ENCODE measurements around the gene ARID3A.

Gene ARID3A

GRCh38 chr19:948842-949496, 23.1 kb downstream of the ARID3A start:
- Histone ChIP-seq H3K9me3 (ENCODE audit: control insufficient read depth, insufficient read depth, low read length) (no peaks in the 10 kb centered on the region), H3K36me3 (ENCODE audit: control insufficient read depth, insufficient read depth, low read length) (0 out of 2 replicates have a peak, but pooled peaks cover 3% of the 10 kb centered on the region), H3K4me1 (ENCODE audit: control insufficient read depth, insufficient read depth, low read length) (peaks cover 2% of the 10 kb centered on the region; the same call in 1 of the 2 replicates), H3K27ac (ENCODE audit: low read length) (no peak overlapping the region), H3K4me3 (ENCODE audit: low read length) (no peak overlapping the region), H3K27me3 (ENCODE audit: control insufficient read depth, insufficient read depth, low read length) (no peaks in the 10 kb centered on the region)
- DNase-seq (ENCODE audit: low read depth, low spot score), result no peak
- no CpG with 5 or more reads among the region's 25 CpGs for WGBS (ENCODE audit: insufficient coverage, insufficient read length)

- WGBS (ENCODE audit: insufficient coverage, insufficient read length), result no CpG with 5 or more reads among the region's 17 CpGs
- no peak overlapping the region for H3K4me3 ChIP-seq (ENCODE audit: low read length)
- H3K27ac ChIP-seq (ENCODE audit: low read length), result no peak overlapping the region
- H3K27me3 ChIP-seq (ENCODE audit: control insufficient read depth, insufficient read depth, low read length), result no peaks in the 10 kb centered on the region
- H3K4me1 ChIP-seq (ENCODE audit: control insufficient read depth, insufficient read depth, low read length), result peaks cover 3% of the 10 kb centered on the region
- H3K9me3 ChIP-seq (ENCODE audit: control insufficient read depth, insufficient read depth, low read length), result no peaks in the 10 kb centered on the region
- DNase-seq (ENCODE audit: low read depth, low spot score), result no peak
- no peaks in the 10 kb centered on the region for H3K36me3 ChIP-seq (ENCODE audit: control insufficient read depth, insufficient read depth, low read length)
These were observed 24.7 kb downstream of the ARID3A start for GRCh38 chr19:950352-951066.

- Histone ChIP-seq H3K27me3 (ENCODE audit: control insufficient read depth, insufficient read depth, low read length) (no peaks in the 10 kb centered on the region), H3K36me3 (ENCODE audit: control insufficient read depth, insufficient read depth, low read length) (no peaks in the 10 kb centered on the region), H3K27ac (ENCODE audit: low read length) (no peak overlapping the region), H3K9me3 (ENCODE audit: control insufficient read depth, insufficient read depth, low read length) (no peaks in the 10 kb centered on the region), H3K4me1 (ENCODE audit: control insufficient read depth, insufficient read depth, low read length) (peaks cover 5% of the 10 kb centered on the region), H3K4me3 (ENCODE audit: low read length) (no peak overlapping the region)
- DNase-seq (ENCODE audit: low read depth, low spot score), result no peak
- no CpG with 5 or more reads among the region's 14 CpGs for WGBS (ENCODE audit: insufficient coverage, insufficient read length)
These were observed 26.3 kb downstream of the ARID3A start for GRCh38 chr19:952049-952679.

- no peak overlapping the region for H3K27ac ChIP-seq (ENCODE audit: low read length)
- no peak overlapping the region for H3K4me3 ChIP-seq (ENCODE audit: low read length)
- H3K9me3 ChIP-seq (ENCODE audit: control insufficient read depth, insufficient read depth, low read length), result no peaks in the 10 kb centered on the region
- no peaks in the 10 kb centered on the region for H3K36me3 ChIP-seq (ENCODE audit: control insufficient read depth, insufficient read depth, low read length)
- no peaks in the 10 kb centered on the region for H3K27me3 ChIP-seq (ENCODE audit: control insufficient read depth, insufficient read depth, low read length)
- peaks cover 5% of the 10 kb centered on the region for H3K4me1 ChIP-seq (ENCODE audit: control insufficient read depth, insufficient read depth, low read length)
- no peak for DNase-seq (ENCODE audit: low read depth, low spot score)
- no CpG with 5 or more reads among the region's 21 CpGs for WGBS (ENCODE audit: insufficient coverage, insufficient read length)
These were observed 27.0 kb downstream of the ARID3A start for GRCh38 chr19:952680-953444.

GRCh38 chr19:953445-954271, 27.8 kb downstream of the ARID3A start:
- Histone ChIP-seq H3K27ac (ENCODE audit: low read length) (no peak overlapping the region), H3K36me3 (ENCODE audit: control insufficient read depth, insufficient read depth, low read length) (no peaks in the 10 kb centered on the region), H3K4me1 (ENCODE audit: control insufficient read depth, insufficient read depth, low read length) (peaks cover 5% of the 10 kb centered on the region), H3K4me3 (ENCODE audit: low read length) (no peak overlapping the region), H3K27me3 (ENCODE audit: control insufficient read depth, insufficient read depth, low read length) (no peaks in the 10 kb centered on the region), H3K9me3 (ENCODE audit: control insufficient read depth, insufficient read depth, low read length) (no peaks in the 10 kb centered on the region)
- no peak for DNase-seq (ENCODE audit: low read depth, low spot score)
- no CpG with 5 or more reads among the region's 33 CpGs for WGBS (ENCODE audit: insufficient coverage, insufficient read length)

- H3K36me3 ChIP-seq (ENCODE audit: control insufficient read depth, insufficient read depth, low read length), result no peaks in the 10 kb centered on the region
- H3K4me1 ChIP-seq (ENCODE audit: control insufficient read depth, insufficient read depth, low read length), result peaks cover 5% of the 10 kb centered on the region
- no peak overlapping the region for H3K27ac ChIP-seq (ENCODE audit: low read length)
- no peaks in the 10 kb centered on the region for H3K9me3 ChIP-seq (ENCODE audit: control insufficient read depth, insufficient read depth, low read length)
- no peak for DNase-seq (ENCODE audit: low read depth, low spot score)
- no peak overlapping the region for H3K4me3 ChIP-seq (ENCODE audit: low read length)
- no CpG with 5 or more reads among the region's 14 CpGs for WGBS (ENCODE audit: insufficient coverage, insufficient read length)
- H3K27me3 ChIP-seq (ENCODE audit: control insufficient read depth, insufficient read depth, low read length), result no peaks in the 10 kb centered on the region
These were observed 28.4 kb downstream of the ARID3A start for GRCh38 chr19:954272-954671.

- Histone ChIP-seq H3K4me1 (ENCODE audit: control insufficient read depth, insufficient read depth, low read length) (peaks cover 5% of the 10 kb centered on the region), H3K4me3 (ENCODE audit: low read length) (no peak overlapping the region), H3K9me3 (ENCODE audit: control insufficient read depth, insufficient read depth, low read length) (no peaks in the 10 kb centered on the region), H3K27me3 (ENCODE audit: control insufficient read depth, insufficient read depth, low read length) (no peaks in the 10 kb centered on the region), H3K27ac (ENCODE audit: low read length) (no peak overlapping the region), H3K36me3 (ENCODE audit: control insufficient read depth, insufficient read depth, low read length) (no peaks in the 10 kb centered on the region)
- DNase-seq (ENCODE audit: low read depth, low spot score), result no peak
- WGBS (ENCODE audit: insufficient coverage, insufficient read length), result no CpG with 5 or more reads among the region's 43 CpGs
These were observed 29.0 kb downstream of the ARID3A start for GRCh38 chr19:954672-955494.

- peaks cover 5% of the 10 kb centered on the region for H3K4me1 ChIP-seq (ENCODE audit: control insufficient read depth, insufficient read depth, low read length)
- no peaks in the 10 kb centered on the region; the same call in 1 of the 2 replicates for H3K36me3 ChIP-seq (ENCODE audit: control insufficient read depth, insufficient read depth, low read length)
- no peak overlapping the region for H3K27ac ChIP-seq (ENCODE audit: low read length)
- WGBS (ENCODE audit: insufficient coverage, insufficient read length), result no CpG with 5 or more reads among the region's 55 CpGs
- DNase-seq (ENCODE audit: low read depth, low spot score), result no peak
- no peak overlapping the region for H3K4me3 ChIP-seq (ENCODE audit: low read length)
- H3K9me3 ChIP-seq (ENCODE audit: control insufficient read depth, insufficient read depth, low read length), result no peaks in the 10 kb centered on the region
- no peaks in the 10 kb centered on the region for H3K27me3 ChIP-seq (ENCODE audit: control insufficient read depth, insufficient read depth, low read length)
These were observed 30.2 kb downstream of the ARID3A start for GRCh38 chr19:955803-956765.

Measured in iPS DF 6.9 (cell line).